ENCODE measurements around the gene EFCAB8. TPM values are rescaled to one million over a fixed set of nuclear protein-coding genes. Genes with fewer than 3 reads are reported as not detected.

Gene EFCAB8
- total RNA-seq, 4 donors from 2014 or later = 1.4 to 1.5 TPM; not detected in 2

- Histone ChIP-seq H3K4me1 (no peaks in the 10 kb centered on the region), H3K36me3 (no peaks in the 10 kb centered on the region), H3K9me3 (no peaks in the 10 kb centered on the region), H3K27ac (no peak overlapping the region), H3K27me3 (no peaks in the 10 kb centered on the region), H3K4me3 (no peak overlapping the region)
- intact Hi-C loops (cut with DNase I; ENCODE audit: low total_unique reads) = no loop called here
- no peak for DNase-seq
- no peak for TF ChIP-seq POLR2A (IDR thresholded peaks at IDR 0.05)
- TF ChIP-seq CTCF (IDR thresholded peaks at IDR 0.05) = no peak
Measured at GRCh38 chr20:32966881-32967781, 108.4 kb downstream of the EFCAB8 start.

DNA sequence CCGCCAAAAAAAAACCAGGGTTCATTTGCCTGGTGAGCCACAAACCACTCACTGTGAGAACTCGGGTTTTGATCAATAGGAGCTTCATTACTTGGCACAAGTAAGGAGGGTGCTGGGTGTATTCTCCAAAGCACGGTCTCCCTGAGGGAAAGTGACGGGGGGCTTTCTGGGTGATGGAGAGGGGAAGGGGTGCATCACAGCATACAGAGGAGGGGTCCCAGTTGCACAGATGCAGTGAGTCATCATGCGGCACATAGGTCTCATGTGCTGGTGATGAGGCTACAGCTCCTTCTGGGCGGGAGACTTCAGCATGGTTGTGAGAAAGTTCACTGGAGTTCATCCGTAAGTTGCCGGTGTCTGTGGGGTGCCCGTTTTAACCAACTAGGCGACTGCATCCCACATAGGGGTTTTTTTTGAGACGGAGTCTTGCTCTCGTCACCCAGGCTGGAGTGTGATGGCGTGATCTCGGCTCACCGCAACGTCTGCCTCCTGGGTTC lies 109.3 kb downstream of the EFCAB8 start:
- DNase-seq = no peak
- Histone ChIP-seq H3K27ac (no peak overlapping the region), H3K9me3 (no peaks in the 10 kb centered on the region), H3K4me1 (no peaks in the 10 kb centered on the region), H3K4me3 (no peak overlapping the region), H3K36me3 (no peaks in the 10 kb centered on the region), H3K27me3 (no peaks in the 10 kb centered on the region)
- TF ChIP-seq POLR2A (IDR thresholded peaks at IDR 0.05) (no peak), CTCF (IDR thresholded peaks at IDR 0.05) (no peak)
- intact Hi-C loops (cut with DNase I; ENCODE audit: low total_unique reads) = no loop called here

DNA sequence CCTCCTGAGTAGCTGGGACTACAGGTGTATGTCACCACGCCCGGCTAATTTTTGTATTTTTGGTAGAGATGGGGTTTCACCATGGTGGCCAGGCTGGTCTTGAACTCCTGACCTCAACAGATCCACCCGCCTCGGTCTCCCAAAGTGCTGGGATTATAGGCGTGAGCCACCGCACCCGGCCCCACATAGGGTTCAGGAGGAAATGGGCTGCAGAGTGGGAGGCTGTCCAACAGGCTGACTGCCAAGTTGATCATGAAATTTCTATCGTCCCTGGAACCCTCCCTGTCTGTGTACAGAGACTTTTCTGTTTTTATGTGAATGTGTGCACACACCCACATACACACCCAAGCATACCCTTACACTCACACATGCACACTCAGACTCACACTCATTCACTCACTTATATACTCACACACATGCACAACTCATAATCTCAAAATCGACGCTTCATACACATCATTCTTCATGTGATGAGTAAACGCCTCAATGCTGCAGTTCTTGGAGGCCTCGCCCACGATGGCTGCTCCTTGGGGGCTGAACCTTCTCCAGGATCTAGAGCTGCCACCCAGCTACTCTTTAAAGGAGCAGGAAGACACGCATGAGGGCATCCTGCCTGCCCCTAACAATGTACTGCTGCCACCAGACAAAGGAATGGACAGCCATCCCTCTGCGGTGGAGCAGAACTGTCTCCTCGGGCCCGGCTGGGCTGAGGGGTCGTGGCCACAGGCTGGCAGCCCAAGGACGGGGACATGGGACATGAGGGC lies 109.9 kb downstream of the EFCAB8 start:
- H3K27me3 ChIP-seq = no peaks in the 10 kb centered on the region
- H3K36me3 ChIP-seq = no peaks in the 10 kb centered on the region
- DNase-seq = no peak
- no peak overlapping the region for H3K4me3 ChIP-seq
- H3K9me3 ChIP-seq = no peaks in the 10 kb centered on the region
- intact Hi-C loops (cut with DNase I; ENCODE audit: low total_unique reads) = no loop called here
- no peaks in the 10 kb centered on the region for H3K4me1 ChIP-seq
- no peak for TF ChIP-seq POLR2A (IDR thresholded peaks at IDR 0.05)
- no peak for TF ChIP-seq CTCF (IDR thresholded peaks at IDR 0.05)
- H3K27ac ChIP-seq = no peak overlapping the region

- no peak for DNase-seq
- Histone ChIP-seq H3K9me3 (no peaks in the 10 kb centered on the region), H3K4me1 (no peaks in the 10 kb centered on the region), H3K36me3 (no peaks in the 10 kb centered on the region), H3K27ac (no peak overlapping the region), H3K4me3 (no peak overlapping the region), H3K27me3 (no peaks in the 10 kb centered on the region)
- intact Hi-C loops (cut with DNase I; ENCODE audit: low total_unique reads) = no loop called here
- TF ChIP-seq POLR2A (IDR thresholded peaks at IDR 0.05) (no peak), CTCF (IDR thresholded peaks at IDR 0.05) (no peak)
Measured at GRCh38 chr20:32969356-32970114, 110.8 kb downstream of the EFCAB8 start.

Measured in uterus (tissue), 4 donors.